ENCODE data around the gene CELF1.

Gene CELF1

DNA sequence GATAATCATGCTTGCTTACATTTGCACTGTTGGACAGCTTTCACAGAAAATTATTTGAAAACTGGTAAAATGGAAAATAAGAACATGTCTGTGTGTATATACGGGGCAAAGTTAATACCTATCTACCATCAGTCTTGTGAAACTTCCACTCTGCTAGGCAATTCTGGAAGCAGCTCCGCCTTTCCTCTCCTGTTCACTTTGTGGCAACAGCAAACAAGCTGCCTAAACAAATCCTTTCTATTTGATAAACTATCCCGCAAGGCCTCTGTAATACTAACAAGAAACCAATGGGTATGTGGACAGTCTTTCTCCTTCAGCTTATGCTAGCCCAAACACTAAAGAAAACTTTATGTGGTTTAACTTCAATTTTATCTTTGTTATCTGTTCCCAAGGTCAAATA lies 64.8 kb downstream of the CELF1 start:
- DNase-seq (ENCODE audit: low read depth, low spot score), result no peak

DNA sequence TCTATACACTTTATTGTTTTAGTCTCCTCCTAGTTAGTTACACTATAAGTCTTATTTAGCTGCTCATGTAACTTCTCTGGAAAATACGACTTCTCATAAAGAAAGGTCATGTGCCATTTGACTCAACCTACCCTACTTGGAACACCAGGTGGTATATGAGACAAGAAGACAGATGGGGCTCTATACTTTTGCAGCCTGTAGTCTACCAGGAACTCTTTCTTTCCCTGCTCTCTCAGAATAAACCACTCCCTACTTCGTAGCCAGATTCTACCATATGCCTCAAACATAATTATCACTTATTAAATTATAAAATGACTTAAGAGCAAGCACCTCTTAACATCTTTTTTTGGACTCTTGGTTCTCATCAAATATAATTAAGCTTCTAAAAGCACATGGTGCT lies 65.5 kb downstream of the CELF1 start:
- no peak for DNase-seq (ENCODE audit: low read depth, low spot score)

- DNase-seq (ENCODE audit: low read depth, low spot score), result no peak
These were observed 67.8 kb downstream of the CELF1 start for GRCh38 chr11:47485107-47485506.

- no peak for DNase-seq (ENCODE audit: low read depth, low spot score)
These were observed 69.5 kb downstream of the CELF1 start for GRCh38 chr11:47483457-47483856.

GRCh38 chr11:47480762-47481161 lies 72.2 kb downstream of the CELF1 start:
- DNase-seq (ENCODE audit: low read depth, low spot score), result no peak

- no peak for DNase-seq (ENCODE audit: low read depth, low spot score)
These were observed 74.1 kb downstream of the CELF1 start for GRCh38 chr11:47478651-47479329.

GRCh38 chr11:47477753-47478152 lies 75.2 kb downstream of the CELF1 start:
- DNase-seq (ENCODE audit: low read depth, low spot score), result no peak

DNA sequence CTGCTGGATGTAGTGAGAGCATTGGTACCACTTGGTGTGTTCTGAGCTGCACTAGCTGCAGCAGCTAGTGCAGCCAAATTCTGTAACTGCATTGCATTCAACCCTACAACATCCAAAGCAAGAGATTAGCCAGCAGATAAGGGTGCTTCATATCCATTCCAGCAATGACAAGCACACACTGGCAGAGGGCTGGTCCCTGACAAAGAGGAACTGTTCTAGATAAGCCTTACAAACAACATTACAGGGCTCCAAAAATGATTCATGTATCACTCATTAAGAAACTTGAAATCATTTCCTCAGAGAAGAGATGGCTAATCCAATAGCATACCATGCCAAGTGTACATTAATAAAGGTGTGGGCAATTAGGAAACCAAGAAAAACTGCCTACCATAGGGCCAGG lies 75.6 kb downstream of the CELF1 start:
- DNase-seq (ENCODE audit: low read depth, low spot score), result no peak

- DNase-seq (ENCODE audit: low read depth, low spot score), result no peak
These were observed 82.3 kb downstream of the CELF1 start for GRCh38 chr11:47470671-47471070.

- DNase-seq (ENCODE audit: low read depth, low spot score), result peak; percentile 75
These were observed 83.4 kb downstream of the CELF1 start for GRCh38 chr11:47469361-47470179.

DNA sequence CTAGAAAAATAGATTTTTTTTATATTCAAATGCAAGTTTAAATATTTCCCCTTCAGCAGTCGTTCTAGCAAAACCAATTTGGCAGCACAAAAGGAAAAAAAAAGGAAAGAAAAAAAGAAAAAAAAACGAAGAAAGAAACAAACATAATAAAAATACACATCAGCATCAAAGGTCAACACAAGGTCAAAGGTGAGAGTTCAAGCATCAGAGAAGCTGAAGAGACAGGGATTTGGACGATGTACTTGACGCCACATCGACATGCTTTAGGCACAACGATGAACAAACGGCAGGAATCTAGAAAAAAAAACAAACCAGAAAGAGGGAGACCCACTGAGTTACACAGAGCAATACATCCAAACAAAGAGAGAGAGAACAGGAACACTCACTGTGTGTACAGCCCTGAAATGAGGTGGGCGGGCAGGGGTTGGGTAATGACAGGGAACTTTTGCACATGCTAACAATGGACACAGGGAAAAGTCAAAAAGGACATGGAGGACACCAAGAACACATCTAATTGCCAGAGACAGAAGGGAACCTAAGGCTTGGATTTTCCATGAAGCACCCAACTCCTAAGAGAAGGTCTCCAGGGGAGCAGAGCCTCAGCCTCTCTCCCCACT lies 84.2 kb downstream of the CELF1 start:
- DNase-seq (ENCODE audit: low read depth, low spot score), result no peak

DNA sequence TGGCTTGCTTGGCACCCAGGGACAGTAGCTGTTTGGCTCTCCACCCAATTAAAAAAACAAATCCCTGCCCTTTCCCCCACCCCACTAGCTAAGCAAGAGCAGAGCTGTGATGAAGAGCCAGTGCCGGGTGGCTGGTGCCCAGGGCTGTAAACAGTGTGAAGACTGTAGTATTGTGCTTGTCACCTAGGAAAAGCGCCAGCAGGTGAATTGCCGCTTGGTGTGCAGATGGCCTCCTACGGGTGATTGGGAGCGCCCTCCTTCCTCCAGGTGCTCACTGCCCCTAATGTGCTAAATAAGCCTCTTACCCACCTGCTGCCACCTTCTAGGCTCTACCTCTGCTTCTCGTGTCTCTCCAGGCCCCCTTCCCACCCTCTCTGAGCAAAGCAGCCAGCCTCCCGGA lies 85.6 kb downstream of the CELF1 start:
- no peak for DNase-seq (ENCODE audit: low read depth, low spot score)

- peak; percentile 30 for DNase-seq (ENCODE audit: low read depth, low spot score)
These were observed 86.2 kb downstream of the CELF1 start for GRCh38 chr11:47466701-47467250.

- no peak for DNase-seq (ENCODE audit: low read depth, low spot score)
These were observed 86.7 kb downstream of the CELF1 start for GRCh38 chr11:47466201-47466600.

GRCh38 chr11:47464483-47464882 lies 88.4 kb downstream of the CELF1 start:
- peak; percentile 18 for DNase-seq (ENCODE audit: low read depth, low spot score)

- no peak for DNase-seq (ENCODE audit: low read depth, low spot score)
These were observed 91.1 kb downstream of the CELF1 start for GRCh38 chr11:47461876-47462275.

GRCh38 chr11:47460571-47461235 lies 92.2 kb downstream of the CELF1 start:
- no peak for DNase-seq (ENCODE audit: low read depth, low spot score)

DNA sequence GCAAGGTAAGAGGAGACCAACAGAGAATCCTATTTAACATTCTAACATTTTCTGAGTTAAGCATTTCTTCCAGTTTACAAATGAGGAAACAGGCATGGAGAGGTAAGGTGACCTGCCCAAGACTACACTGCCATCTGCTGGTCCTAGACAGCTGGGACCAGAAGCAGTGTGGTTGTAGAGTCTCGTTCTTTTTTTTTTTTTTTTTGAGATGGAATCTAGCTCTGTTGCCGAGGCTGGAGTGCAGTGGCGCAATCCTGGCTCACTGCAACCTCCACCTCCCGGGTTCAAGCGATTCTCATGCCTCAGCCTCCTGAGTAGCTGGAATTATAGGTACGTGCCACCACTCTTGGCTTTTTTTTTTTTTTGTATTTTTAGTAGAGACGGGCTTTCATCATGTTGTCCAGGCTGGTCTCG lies 98.7 kb downstream of the CELF1 start:
- DNase-seq (ENCODE audit: low read depth, low spot score), result peak; percentile 77

DNA sequence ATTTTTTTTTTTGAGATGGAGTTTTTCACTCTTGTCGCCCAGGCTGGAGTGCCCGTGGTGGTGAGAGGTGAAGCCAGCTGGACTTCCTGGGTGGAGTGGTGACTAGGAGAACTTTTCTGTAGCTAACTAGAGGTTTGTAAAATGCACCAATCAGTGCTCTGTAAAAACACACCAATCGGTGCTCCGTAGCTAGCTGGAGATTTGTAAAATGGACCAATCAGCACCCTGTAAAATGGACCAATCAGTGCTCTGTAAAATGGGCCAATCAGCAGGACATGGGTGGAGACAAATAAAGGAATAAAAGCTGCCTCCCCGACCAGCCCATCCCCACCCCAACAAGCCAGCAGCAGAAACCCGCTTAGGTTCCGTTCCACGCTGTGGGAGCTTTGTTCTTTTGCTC lies 99.6 kb downstream of the CELF1 start:
- no peak for DNase-seq (ENCODE audit: low read depth, low spot score)

DNA sequence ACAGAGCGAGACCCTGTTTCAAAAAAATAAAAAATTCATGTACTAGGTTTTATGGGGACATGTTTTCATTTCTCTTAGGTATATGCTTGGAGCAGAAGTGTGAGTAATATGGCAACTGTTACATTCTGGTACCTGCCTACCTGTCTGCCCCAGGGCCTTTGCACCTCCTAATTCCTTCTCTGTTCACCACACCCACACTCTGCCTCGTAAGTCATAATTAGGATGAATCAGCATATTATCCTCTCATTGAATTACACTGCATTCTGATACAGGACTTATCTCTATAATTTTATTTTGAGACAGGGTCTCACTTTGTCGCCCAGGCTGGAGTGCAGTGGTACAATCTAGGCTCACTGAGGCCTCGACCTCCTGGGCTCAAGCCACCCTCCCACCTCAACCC lies 100.9 kb downstream of the CELF1 start:
- no peak for DNase-seq (ENCODE audit: low read depth, low spot score)

- DNase-seq (ENCODE audit: low read depth, low spot score), result no peak
These were observed 101.5 kb downstream of the CELF1 start for GRCh38 chr11:47451436-47451835.

DNA sequence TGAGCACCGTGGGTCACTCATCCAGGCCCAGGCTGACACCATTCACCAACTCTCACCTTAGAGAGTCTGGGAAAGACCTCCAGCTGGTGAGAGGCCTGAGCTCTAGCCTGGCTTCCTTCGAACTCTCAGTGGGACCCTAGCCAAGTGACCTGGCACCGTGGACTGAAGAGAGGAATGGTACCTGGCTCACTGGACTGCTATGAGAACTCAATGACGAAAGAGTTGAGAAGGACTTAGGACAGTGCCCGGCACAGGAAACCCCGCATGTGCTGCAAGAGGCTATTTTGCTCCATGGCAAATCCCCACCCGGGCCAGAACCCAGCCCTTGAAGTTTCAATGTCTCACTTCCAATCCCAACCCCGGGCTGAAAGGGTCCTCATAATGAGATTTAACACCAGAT lies 103.4 kb downstream of the CELF1 start:
- no peak for DNase-seq (ENCODE audit: low read depth, low spot score)
